ENCODE results near the gene ARMH1.
"Not testable (repeated sequence)": the region's sequence is repeated elsewhere in the genome, so short reads cannot be mapped to it uniquely, and the experiment has no call there.

The ARMH1 gene

DNA sequence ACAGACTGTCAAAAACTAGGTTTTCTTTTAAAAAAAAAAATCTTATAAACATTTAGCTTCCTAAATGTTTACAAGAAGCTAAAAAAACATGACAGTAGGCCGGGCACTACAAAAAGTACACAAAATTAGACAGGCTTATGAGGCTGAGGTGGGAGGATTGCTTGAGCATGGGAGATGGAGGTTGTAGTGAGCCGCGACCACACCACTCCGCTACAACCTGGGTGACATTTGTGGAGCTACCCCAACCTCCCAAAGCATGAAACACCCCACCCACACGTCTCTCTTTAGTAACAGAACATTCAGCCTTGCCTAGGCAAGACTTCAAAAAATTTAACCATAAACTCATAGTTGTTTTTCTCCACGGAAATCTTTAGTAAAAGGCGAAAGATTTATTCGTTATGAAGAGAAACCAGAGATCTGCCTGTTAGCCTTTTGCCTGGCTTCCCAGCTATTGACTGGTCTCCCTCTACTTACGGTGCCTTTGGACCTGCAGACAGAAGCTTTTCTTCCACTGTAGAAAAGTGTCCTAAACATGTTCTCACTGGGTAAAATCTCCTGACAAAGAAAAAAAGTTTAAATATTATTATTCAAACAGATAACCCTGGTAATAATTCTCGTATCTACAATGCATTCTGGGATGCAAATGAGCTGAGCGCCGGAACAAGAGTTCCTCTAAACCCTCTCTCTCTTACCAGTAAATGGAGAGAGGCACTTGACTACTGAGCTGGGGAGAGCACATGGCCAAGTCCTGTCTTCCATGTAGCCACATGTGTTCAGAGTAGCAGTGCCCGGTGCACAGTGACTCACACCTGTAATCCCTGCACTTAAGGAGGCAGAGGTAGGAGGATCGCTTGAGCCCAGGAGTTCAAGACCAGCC lies 47.2 kb downstream of the ARMH1 start:
- DNase-seq (ENCODE audit: low read depth in 1 of 2, low spot score in 1 of 2): peak in 1 of 2 donors; percentile 60

DNA sequence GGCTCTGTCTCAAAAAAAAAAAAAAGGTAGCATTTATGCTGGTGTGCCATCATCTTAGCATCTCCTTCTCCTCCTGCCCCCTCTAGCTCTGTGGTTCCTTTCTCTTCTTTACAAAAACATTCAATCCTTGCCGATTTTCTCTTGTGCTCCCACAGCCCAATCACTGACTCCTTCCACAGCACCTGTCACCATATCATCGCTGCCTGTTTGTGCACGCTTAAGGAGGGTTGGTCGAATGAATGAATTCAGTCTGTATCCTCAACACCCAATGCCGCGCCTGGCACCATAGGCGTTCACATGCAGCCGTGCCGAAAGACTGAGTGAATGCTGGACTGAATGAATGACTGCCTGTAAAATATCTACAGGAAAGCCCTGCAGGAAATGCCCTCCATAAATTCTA lies 48.5 kb downstream of the ARMH1 start:
- DNase-seq (ENCODE audit: low read depth in 1 of 2, low spot score in 1 of 2): no peak

GRCh38 chr1:44723496-44724295 lies 49.2 kb downstream of the ARMH1 start:
- no peak for DNase-seq (ENCODE audit: low read depth in 1 of 2, low spot score in 1 of 2)

DNA sequence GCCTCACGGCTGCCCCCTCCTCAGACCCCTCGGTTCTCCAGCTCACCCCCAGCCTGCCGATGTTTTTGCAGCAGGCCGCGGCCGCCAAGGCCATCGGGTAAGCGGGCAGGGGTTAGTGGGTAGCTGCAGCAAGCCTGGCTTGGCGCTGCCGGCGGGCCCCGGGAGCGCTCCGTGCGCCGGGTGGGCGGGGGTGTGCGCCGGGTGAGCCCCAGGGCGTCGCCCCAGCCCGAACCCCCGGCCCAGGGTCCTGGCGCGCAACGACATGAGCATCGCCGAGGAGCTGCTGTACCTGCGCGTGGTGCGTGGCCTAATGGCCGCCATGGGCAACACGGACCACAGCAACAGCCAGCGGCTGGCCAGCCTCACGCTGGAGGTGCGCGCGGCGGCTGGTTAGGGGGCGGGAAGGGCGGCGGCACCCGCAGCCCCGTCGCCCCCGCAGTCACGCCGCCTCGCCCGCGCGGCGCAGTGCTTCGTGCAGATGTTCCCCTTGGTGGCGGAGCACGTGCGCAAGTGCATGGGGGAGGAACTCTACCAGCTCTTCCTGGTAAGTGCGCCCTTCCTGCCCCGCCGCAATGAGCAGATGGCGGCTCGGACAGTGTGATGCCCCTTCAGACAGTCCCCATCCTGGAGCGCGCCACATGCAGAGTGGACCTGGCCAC lies 49.9 kb downstream of the ARMH1 start:
- DNase-seq (ENCODE audit: low read depth in 1 of 2, low spot score in 1 of 2): no peak

DNA sequence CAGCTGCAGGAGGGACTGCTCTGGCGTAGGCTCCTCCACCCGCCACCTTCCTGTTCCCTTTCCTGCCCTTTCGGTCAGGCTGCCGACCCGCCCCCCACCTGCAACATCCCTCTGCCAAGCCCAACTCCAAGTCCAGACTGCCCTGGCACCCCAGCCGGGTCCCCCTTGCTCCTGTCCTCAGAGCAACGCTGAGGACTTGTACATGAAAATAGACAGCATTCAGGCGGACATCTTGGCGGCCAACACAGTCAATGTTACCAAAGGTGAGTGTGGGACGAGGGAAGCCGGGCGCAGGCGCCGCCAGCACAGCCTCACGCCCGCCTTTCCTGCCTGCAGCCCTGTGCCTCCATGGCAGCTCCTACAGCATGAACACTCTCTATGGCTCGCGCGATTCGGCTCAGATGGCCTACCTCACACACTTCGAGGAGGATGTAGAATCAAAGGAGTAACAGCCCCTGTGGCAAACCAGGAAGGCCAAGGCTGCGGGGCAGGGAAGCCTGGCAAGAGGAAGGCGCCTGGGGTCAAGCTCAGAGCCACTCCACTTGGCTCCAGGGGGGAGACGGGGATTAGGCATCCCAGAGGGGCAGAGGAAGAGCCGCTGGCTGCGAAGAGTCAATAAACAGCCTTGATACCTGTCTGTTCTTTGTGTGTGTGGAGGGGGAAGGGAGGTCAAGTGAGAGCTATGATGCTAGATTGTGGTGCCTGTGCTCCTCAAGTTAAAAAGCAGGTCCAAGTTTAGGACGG lies 50.6 kb downstream of the ARMH1 start:
- no peak for DNase-seq (ENCODE audit: low read depth in 1 of 2, low spot score in 1 of 2)

DNA sequence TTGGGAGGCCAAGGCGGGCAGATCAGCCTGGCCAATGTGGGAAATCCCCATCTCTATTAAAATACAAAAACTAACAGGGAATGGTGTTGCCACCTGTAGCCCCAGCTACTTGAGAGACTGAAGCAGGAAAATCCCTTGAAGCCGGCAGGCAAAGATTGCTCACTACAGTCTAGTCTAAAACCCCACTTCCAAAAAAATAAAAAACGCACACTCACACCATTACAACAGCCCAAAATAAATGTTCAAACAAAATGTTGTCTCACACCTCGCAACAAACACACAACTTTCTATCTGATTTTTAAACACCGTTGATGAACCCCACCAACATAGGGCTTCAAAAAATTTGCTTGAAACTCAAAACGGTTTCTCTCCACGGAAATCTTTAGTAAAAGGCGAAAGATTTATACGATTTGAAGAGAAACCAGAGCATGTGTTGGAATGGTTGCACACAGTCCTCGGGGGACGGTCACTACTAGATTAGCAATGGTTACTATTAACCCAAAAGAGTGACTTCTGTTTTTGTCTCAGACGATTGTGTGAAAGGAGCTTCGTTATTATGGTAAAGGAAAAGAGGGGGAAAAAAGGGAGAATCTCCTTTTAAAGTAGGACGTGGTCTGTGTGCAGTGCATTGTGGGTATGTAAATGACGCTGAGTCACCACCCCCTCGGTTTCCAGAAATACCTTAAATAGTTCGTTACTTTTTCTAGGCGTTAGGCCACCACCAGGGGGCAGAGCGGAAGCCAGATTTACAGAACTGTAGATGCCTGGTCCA lies 56.4 kb downstream of the ARMH1 start, which contains the start of gene RNU5D-1:
Gene RNU5D-1 (minus strand): TSS at position 430 of the 772 bp plus-strand sequence.
- DNase-seq (ENCODE audit: low read depth in 1 of 2, low spot score in 1 of 2): peak; percentile 87 to 90

GRCh38 chr1:44733365-44733764 lies 58.9 kb downstream of the ARMH1 start:
- no peak for DNase-seq (ENCODE audit: low read depth in 1 of 2, low spot score in 1 of 2)

DNA sequence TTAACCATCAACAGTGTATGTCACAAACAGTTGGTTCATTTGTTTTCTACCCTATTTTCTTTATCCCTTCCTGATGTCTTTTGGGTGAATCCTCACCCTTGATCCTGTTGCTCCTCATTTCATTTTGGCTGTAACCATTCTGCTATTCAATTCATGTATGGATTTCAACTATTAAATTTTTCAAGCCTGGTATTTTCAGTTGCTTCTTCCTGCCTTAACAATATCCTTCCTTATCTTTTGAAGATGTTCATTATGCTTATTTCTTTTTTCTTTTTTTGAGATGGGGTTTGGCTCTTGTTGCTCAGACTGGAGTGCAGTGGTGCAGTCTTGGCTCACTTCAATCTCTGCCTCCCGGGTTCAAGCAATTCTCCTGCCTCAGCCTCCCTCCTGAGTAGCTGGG lies 59.3 kb downstream of the ARMH1 start:
- DNase-seq (ENCODE audit: low read depth in 1 of 2, low spot score in 1 of 2): no peak

DNA sequence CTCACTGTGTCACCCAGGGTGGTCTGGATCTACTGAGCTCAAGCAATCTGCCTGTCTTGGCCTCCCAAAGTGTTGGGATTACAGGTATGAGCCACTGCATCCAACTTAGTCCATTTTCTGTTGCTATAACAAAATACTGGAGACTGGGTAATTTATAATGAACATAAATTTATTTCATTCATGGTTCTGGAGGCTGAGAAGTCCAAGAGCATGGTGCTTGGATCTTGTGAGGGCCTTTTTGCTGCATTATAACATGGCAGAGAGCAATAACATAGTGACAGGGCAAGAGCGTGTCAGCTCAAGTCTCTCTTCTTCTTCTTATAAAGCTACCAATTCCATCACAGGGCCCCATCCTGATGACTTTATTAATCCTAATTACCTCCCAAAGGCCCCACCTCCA lies 61.5 kb downstream of the ARMH1 start:
- no peak for DNase-seq (ENCODE audit: low read depth in 1 of 2, low spot score in 1 of 2)

DNA sequence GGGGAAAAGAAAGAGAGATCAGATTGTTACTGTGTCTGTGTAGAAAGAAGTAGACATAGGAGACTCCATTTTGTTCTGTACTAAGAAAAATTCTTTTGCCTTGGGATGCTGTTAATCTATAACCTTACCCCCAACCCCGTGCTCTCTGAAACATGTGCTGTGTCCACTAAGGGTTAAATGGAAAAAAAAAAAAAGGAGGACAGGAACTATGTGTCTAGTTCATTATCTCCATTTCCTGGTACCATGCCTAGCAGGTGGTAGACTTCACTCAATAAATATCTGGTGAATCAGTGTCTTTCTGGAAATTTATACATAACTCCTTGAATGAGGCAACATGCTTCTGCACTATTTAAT lies 64.4 kb downstream of the ARMH1 start:
- DNase-seq (ENCODE audit: low read depth in 1 of 2, low spot score in 1 of 2): not testable (repeated sequence)

GRCh38 chr1:44739307-44740178 lies 65.0 kb downstream of the ARMH1 start, which contains the start of gene KIF2C:
KIF2C (plus strand) TSS chr1:44739837; CDS start chr1:44739933, 96 bp downstream.
- DNase-seq (ENCODE audit: low read depth in 1 of 2, low spot score in 1 of 2): peak; percentile 93 to 94

DNA sequence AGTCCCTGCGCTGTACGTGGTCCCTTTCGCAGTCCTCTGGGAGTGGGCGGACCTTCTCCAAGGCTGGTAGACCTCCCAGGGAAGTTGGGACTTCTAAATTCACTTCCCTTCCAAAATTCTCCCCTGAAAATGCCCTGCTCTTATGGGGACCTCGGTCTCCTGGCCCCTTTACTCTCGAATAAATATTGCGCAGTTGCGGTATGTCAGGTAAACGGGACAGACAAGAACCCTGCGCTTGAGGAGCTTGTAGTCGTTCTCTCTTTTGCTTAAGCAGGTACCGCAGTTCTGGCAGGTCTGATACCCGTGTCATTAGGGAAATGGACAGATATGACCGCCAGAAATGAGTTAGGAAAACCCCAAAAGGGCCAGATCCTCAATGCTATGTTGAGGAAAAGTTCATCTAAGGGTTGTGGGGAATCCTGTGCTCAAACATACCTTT lies 65.7 kb downstream of the ARMH1 start:
- DNase-seq (ENCODE audit: low read depth in 1 of 2, low spot score in 1 of 2): no peak

- DNase-seq (ENCODE audit: low read depth in 1 of 2, low spot score in 1 of 2): no peak
Measured at GRCh38 chr1:44743211-44743610, 68.7 kb downstream of the ARMH1 start.

DNA sequence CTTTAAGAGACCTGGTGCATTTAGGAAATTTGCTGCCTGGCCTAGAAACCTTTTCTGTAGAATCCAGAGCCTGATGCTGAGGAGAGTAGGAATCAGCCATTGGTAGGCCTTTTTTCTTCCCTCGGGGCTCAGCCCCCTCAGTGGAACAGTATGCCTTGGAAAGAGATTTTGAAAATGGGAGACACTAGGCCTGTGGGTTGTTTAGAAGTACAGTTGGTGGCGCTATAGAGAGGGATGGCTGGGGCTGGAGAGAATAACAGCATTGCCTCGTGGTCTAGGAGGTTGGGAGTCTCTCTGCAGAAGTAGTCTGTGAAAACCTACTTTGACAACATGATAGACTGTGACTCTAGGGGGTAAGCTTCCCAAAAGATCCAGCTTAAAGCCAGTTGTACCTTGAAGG lies 73.4 kb downstream of the ARMH1 start:
- DNase-seq (ENCODE audit: low read depth in 1 of 2, low spot score in 1 of 2): no peak

DNA sequence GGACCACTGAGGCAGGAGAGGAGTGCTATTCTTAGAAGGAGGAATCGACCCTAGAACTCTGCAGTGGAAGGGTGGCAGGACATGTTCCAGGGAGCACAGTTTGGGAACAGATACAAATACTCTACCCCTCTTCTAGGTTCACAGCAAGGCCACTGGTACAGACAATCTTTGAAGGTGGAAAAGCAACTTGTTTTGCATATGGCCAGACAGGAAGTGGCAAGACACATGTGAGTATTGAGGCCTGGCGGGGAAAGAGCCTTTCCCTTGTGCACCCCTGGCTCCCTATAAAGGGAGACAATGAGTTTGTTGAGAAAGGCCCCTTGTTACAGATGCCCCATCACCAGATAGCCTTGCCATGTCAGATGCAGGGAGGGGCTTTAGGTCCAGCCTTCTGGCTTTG lies 82.9 kb downstream of the ARMH1 start:
- DNase-seq (ENCODE audit: low read depth in 1 of 2, low spot score in 1 of 2): no peak

GRCh38 chr1:44759077-44759476 lies 84.6 kb downstream of the ARMH1 start:
- DNase-seq (ENCODE audit: low read depth in 1 of 2, low spot score in 1 of 2): no peak

- no peak for DNase-seq (ENCODE audit: low read depth in 1 of 2, low spot score in 1 of 2)
Measured at GRCh38 chr1:44760876-44761275, 86.4 kb downstream of the ARMH1 start.

DNA sequence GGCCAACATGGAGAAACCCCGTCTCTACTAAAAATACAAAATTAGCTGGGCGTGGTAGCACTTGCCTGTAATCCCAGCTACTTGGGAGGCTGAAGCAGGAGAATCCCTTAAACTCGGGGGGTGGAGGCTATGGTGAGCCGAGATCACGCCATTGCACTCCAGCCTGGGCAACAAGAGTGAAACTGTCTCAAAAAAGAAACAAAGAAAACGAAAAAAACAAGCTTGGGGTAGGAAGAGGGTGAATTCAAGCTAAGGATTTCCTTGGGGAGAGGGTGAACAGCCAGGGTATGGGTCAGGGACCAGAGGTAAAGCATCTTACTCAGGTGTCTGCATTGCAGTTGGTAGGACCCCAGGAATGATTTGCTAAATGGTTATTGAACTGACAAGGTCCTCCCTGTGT lies 91.9 kb downstream of the ARMH1 start:
- DNase-seq (ENCODE audit: low read depth in 1 of 2, low spot score in 1 of 2): not testable (repeated sequence)

Measured in activated T-helper 1 cell treated with anti-CD3 and anti-CD28 coated beads, Interleukin-2, amount 50 U/mL, for 16 hours (primary cell).